BLaER1 (cell line): ENCODE results near the gene SLC35F3.
"Not testable (repeated sequence)": the region's sequence is repeated elsewhere in the genome, so short reads cannot be mapped to it uniquely, and the experiment has no call there.

Source experiments
- H3K27ac ChIP-seq: shearing (Covaris generic); formaldehyde crosslinking; 2 replicates; pipeline ENCODE4 v1.8.1; 2022
- H3K27me3 ChIP-seq: shearing (Covaris generic); formaldehyde crosslinking; 2 replicates; pipeline ENCODE4 v1.8.1; 2022
- H3K36me3 ChIP-seq: shearing (Covaris generic); formaldehyde crosslinking; 2 replicates; pipeline ENCODE4 v1.8.1; 2022
- H3K4me1 ChIP-seq: shearing (Covaris generic); formaldehyde crosslinking; 2 replicates; pipeline ENCODE4 v1.8.1; 2022
- H3K4me2 ChIP-seq: shearing (Covaris generic); formaldehyde crosslinking; 2 replicates; pipeline ENCODE4 v1.8.1; 2022
- H3K4me3 ChIP-seq: shearing (Covaris generic); formaldehyde crosslinking; 2 replicates; pipeline ENCODE4 v1.8.1; 2022
- H3K9ac ChIP-seq: shearing (Covaris generic); formaldehyde crosslinking; 2 replicates; pipeline ENCODE4 v1.8.1; 2022
- H3K9me3 ChIP-seq: shearing (Covaris generic); formaldehyde crosslinking; 2 replicates; pipeline ENCODE4 v1.8.1; 2022
- H4K20me1 ChIP-seq: shearing (Covaris generic); formaldehyde crosslinking; 2 replicates; pipeline ENCODE4 v1.8.1; 2022
- Cebpa-rat ChIP-seq: shearing (Covaris generic); IDR thresholded peaks from 2 replicates; pipeline ENCODE4 v1.8.1; 2022

Gene SLC35F3

DNA sequence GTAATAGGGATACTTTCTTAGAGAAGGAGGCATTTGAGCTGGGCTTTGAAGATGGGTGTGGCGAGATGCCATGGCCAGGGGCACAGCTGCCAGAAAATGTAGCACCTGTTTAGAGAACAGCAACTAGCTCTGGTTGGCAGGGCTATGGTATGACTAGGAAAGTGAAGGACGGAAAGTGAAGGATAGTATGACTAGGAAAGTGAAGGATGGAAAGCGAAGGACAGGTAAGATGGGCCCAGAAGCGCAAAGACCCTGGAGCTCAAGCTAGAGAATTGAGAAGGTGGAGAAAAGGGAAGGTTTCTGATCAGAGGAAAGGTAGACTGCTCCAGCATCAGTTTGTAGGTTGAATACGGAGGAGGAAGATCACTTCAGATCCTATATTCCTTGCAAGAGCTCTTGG lies 205.4 kb downstream of the SLC35F3 start:
- no peak overlapping the region for H3K4me2 ChIP-seq
- no peak overlapping the region for H3K9ac ChIP-seq
- no peak for TF ChIP-seq Cebpa-rat
- no peak overlapping the region for H3K27ac ChIP-seq
- no peaks in the 10 kb centered on the region for H3K9me3 ChIP-seq
- no peaks in the 10 kb centered on the region for H4K20me1 ChIP-seq
- no peaks in the 10 kb centered on the region for H3K36me3 ChIP-seq
- no peak overlapping the region for H3K4me3 ChIP-seq
- H3K27me3 ChIP-seq = no peaks in the 10 kb centered on the region
- H3K4me1 ChIP-seq = 0 out of 2 replicates have a peak, but pooled peaks cover 1% of the 10 kb centered on the region

DNA sequence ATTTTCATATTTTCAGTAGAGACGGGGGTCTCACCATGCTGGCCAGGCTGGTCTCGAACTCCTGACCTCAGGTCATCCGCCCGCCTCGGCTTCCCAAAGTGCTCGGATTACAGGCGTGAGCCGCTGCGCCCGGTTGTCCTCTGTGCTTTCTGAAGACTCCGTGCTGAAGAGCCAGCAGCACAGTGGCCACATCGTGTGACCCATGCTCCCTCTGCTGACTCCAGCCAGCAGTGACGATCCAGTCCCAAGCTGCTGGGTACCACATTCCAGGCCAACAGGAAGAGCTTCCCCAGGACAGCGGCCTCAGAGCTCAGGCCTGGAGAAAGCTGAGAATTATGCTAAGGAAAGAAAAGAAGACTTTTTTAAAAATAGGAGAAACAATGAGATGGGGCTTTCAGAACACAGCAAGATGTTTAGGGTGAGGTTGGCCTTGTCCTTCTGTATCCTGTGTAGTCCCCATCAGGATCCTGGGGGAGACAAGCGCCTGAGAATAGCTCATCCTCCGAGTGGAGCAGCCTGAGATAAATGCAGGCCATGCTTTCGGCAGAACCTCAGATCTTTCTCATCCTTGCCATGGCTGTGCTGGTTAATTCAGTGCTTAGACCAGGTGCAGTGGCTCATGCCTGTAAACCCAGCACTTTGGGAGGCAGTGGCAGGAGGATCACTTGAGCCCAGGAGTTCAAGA lies 207.1 kb downstream of the SLC35F3 start:
- TF ChIP-seq Cebpa-rat = no peak
- no peak overlapping the region for H3K4me2 ChIP-seq
- H3K9ac ChIP-seq = no peak overlapping the region

DNA sequence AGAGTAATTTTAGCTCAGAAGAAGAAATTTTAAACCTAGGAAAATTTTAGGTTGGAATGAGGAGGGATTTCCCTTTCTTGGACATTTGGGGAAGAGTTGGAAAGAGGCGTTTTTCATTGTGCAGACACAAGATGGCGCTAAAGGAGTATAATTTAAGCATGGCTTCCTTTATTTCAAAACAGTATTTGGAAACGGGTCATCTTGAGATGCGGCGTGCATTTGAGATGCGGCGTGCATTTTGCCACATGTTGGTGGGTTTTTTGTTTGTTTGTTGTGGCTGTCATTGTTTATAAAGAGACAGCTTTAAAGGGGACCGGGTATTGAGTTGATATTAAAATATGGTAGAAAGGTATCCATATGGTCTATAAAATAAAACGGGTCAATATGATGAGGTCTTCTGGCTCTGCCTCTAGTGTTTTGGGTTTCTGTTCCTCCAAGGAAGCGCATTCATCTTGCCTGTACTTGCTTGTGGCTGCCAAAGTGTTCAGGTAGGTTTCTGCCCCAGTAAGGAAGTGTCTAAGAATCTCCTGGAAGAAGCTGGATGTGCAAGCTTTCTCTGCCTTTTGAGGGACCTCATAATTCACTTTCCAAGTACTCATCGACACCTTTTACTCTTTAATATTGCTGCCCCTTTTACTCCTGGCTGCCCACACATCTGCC lies 210.3 kb downstream of the SLC35F3 start:
- Histone ChIP-seq H3K36me3 (no peaks in the 10 kb centered on the region), H3K27ac (no peak overlapping the region), H3K9ac (no peak overlapping the region), H3K4me2 (peak overlapping the region; percentile 67), H3K27me3 (no peaks in the 10 kb centered on the region), H4K20me1 (no peaks in the 10 kb centered on the region), H3K4me3 (no peak overlapping the region; the same call in 1 of the 2 replicates), H3K4me1 (0 out of 2 replicates have a peak, but pooled peaks cover 6% of the 10 kb centered on the region), H3K9me3 (no peaks in the 10 kb centered on the region)
- no peak for TF ChIP-seq Cebpa-rat

More for the DNA sequence above, 207.1 kb downstream of the SLC35F3 start:
- H3K9me3 ChIP-seq = no peaks in the 10 kb centered on the region
- H3K4me3 ChIP-seq = no peak overlapping the region
- H3K36me3 ChIP-seq = no peaks in the 10 kb centered on the region
- H4K20me1 ChIP-seq = no peaks in the 10 kb centered on the region
- 0 out of 2 replicates have a peak, but pooled peaks cover 6% of the 10 kb centered on the region for H3K4me1 ChIP-seq
- no peaks in the 10 kb centered on the region for H3K27me3 ChIP-seq
- no peak overlapping the region for H3K27ac ChIP-seq

DNA sequence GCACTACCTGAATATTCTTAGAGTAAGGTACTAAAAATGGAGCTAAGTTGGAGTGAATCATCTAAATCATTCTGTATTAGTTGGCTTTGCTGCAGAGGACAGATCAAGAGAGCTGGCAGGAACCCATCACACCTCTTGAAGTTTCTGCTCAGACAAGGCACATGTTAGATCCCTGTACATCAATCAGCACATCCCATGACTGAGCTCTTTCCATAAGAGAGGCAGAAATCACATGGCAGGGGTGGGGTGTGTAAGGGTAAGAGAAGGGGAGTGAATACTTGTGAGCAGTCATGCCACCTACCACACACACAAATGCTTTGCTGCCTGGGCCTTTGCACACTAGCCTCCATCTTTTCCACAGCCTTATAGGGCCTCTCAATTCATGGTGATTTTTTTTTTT lies 214.4 kb downstream of the SLC35F3 start:
- Histone ChIP-seq H3K4me1 (0 out of 2 replicates have a peak, but pooled peaks cover 6% of the 10 kb centered on the region), H3K36me3 (no peaks in the 10 kb centered on the region), H4K20me1 (no peaks in the 10 kb centered on the region), H3K9me3 (no peaks in the 10 kb centered on the region), H3K4me3 (no peak overlapping the region), H3K27ac (no peak overlapping the region), H3K9ac (no peak overlapping the region), H3K27me3 (no peaks in the 10 kb centered on the region), H3K4me2 (no peak overlapping the region)
- TF ChIP-seq Cebpa-rat = no peak

DNA sequence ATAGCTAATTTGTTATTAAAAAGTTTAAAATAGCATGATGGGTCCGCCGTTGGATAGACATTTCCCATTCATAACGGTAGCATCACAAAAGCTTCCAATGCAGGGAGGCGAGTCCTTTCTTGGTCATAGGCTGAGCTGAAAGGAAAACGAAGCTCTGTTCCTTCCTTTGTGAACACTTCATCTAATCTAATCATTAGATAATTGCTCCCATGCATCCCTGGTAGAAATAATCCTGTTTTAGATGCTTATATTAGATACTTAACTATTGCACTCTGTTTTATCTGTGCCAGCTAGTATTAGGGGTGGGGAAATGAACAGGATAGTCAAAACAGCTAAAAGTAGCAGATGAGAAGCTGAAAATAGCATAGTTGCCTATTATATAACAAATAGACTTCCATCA lies 215.0 kb downstream of the SLC35F3 start:
- Histone ChIP-seq H3K27ac (no peak overlapping the region), H3K36me3 (no peaks in the 10 kb centered on the region), H3K9me3 (no peaks in the 10 kb centered on the region), H3K4me2 (no peak overlapping the region), H3K9ac (no peak overlapping the region), H3K4me3 (no peak overlapping the region), H3K4me1 (0 out of 2 replicates have a peak, but pooled peaks cover 6% of the 10 kb centered on the region), H3K27me3 (no peaks in the 10 kb centered on the region), H4K20me1 (no peaks in the 10 kb centered on the region)
- TF ChIP-seq Cebpa-rat = no peak

DNA sequence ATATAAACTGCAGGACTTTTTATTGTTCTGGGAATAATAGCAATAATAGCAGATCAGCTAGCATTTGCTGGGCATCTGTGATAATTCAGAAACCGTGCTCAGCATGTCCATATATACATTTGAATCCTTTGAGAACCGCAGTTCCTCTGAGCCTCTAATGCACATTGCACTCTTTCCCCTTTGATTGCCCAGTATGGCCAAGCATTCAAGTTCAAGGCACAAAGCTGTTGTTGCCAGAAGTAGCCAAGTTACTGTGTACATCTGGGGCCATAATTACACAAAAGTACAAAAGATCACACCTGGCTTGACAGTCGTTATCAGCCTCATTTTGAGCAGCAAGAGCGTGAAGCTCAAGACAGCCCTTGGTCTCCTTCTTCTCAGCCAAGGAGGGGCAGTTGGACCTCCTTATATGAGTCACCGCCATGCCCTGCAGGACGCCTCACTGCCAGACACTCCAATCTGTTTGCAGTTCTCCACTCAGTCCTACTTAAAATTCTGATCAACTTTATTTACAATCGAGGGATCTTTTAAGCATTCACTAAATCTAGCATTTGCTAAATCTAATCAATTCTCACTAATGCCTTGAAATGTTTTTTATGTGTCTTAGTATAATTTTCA lies 216.0 kb downstream of the SLC35F3 start:
- no peaks in the 10 kb centered on the region for H3K4me1 ChIP-seq
- no peak for TF ChIP-seq Cebpa-rat
- no peaks in the 10 kb centered on the region for H4K20me1 ChIP-seq
- no peaks in the 10 kb centered on the region for H3K9me3 ChIP-seq
- no peaks in the 10 kb centered on the region for H3K27me3 ChIP-seq
- no peaks in the 10 kb centered on the region for H3K36me3 ChIP-seq
- no peak overlapping the region for H3K4me3 ChIP-seq
- H3K4me2 ChIP-seq = no peak overlapping the region
- H3K9ac ChIP-seq = no peak overlapping the region
- no peak overlapping the region for H3K27ac ChIP-seq

DNA sequence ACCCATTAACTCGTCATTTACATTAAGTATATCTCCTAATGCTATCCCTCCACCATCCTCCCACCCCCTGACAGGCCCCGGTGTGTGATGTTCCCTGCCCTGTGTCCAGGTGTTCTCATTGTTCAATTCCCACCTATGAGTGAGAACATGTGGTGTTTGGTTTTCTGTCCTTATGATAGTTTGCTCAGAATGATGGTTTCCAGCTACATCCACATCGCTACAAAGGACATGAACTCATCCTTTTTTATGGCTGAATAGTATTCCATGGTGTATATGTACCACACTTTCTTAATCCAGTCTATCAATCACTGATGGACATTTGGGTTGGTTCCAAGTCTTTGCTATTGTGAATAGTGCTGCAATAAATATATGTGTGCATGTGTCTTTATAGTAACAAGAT lies 217.2 kb downstream of the SLC35F3 start:
- H3K9me3 ChIP-seq, H3K4me1 ChIP-seq, H3K36me3 ChIP-seq, H3K9ac ChIP-seq, H3K4me3 ChIP-seq, H3K27ac ChIP-seq, H4K20me1 ChIP-seq, H3K4me2 ChIP-seq, H3K27me3 ChIP-seq: not testable (repeated sequence)

DNA sequence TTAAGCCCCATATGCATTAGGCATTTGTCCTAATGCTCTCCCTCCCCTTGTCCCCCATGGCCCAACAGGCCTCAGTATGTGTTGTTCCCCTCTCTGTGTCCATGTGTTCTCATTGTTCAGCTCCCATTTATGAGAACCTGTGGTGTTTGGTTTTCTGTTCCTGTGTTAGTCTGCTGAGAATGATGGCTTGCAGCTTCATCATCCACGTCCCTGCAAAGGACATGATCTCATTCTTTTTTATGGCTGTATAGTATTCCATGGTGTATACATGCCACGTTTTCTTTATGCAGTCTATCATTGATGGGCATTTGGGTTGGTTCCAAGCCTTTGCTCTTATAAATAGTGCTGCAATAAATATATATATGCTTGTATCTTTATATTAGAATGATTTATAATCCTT lies 218.1 kb downstream of the SLC35F3 start:
- not testable (repeated sequence) for H3K9ac ChIP-seq, H3K4me3 ChIP-seq, H3K4me1 ChIP-seq, H3K9me3 ChIP-seq, H3K27me3 ChIP-seq, H3K4me2 ChIP-seq, H3K36me3 ChIP-seq, H3K27ac ChIP-seq, H4K20me1 ChIP-seq

DNA sequence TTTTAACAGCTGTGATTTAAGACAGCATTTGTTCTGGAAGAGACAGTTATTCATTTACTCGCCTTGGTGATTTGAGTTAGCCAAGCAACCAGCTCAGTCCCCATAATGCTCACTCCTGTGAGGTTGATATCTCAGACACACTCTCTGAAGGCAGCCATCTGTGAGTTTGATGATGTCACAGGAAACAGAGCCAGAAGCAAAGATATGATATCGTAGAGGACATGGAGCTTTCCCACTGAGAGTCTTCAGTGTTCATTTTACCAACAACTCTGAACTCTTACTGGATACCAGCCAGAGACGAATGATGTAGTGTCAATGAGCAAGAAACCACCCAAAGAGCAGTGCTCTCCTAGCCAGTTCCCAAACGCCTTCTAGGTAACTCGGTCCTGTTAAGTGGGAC lies 219.4 kb downstream of the SLC35F3 start:
- Histone ChIP-seq H3K9me3 (no peaks in the 10 kb centered on the region), H3K27ac (no peak overlapping the region), H3K4me3 (no peak overlapping the region), H4K20me1 (no peaks in the 10 kb centered on the region), H3K27me3 (no peaks in the 10 kb centered on the region), H3K4me1 (no peaks in the 10 kb centered on the region), H3K9ac (no peak overlapping the region), H3K4me2 (no peak overlapping the region), H3K36me3 (no peaks in the 10 kb centered on the region)
- TF ChIP-seq Cebpa-rat = no peak

DNA sequence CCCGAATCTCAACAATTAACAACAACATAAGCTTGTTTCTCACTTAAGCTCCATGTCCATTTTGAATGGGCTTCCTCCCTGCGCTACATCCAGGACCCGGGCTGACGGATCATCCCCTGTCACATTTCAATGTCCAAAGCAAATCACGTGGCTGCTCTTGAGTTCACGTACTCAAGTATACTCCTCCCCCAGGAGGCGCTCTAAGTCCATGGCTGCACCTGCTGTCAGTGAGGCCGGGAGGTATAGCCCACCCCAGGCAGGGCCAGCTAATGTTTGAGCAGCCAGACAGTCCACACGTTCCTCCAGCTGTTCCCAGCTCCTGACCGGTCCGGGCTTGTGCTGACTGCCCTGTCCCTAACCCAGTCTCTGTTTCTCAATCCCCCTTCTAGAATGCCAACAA lies 220.8 kb downstream of the SLC35F3 start:
- H3K4me2 ChIP-seq = no peak overlapping the region
- H3K4me1 ChIP-seq = no peaks in the 10 kb centered on the region

More for the DNA sequence above, 220.8 kb downstream of the SLC35F3 start:
- H3K9me3 ChIP-seq = no peaks in the 10 kb centered on the region
- H4K20me1 ChIP-seq = no peaks in the 10 kb centered on the region
- no peak for TF ChIP-seq Cebpa-rat
- no peak overlapping the region for H3K4me3 ChIP-seq
- no peaks in the 10 kb centered on the region for H3K27me3 ChIP-seq
- H3K36me3 ChIP-seq = no peaks in the 10 kb centered on the region
- H3K27ac ChIP-seq = no peak overlapping the region
- H3K9ac ChIP-seq = no peak overlapping the region
